OCI-LY7 (cell line): ENCODE data around the gene CCL13. TPM values are rescaled to one million over a fixed set of nuclear protein-coding genes. Genes with fewer than 3 reads are reported as not detected.
"Not testable (repeated sequence)": the region's sequence is repeated elsewhere in the genome, so short reads cannot be mapped to it uniquely, and the experiment has no call there.

ENCODE experiments used
- BruUV-seq: library from RNA; stranded (reverse); fragments of 400-500 nt; replicated peaks from 2 replicates; lab custom pipeline; 2021; lab: Mats Ljungman, UMichigan
- CTCF ChIA-PET: fragments of 300-600 bp; sonication (Branson Sonifier 250); formaldehyde crosslinking; loops from one replicate; lab custom pipeline; 2022; ENCODE audit warnings: antibody characterized with exemption; ENCODE audit not compliant: unreplicated experiment; lab: Charles Lee
- POLR2A ChIA-PET: fragments of 300-600 bp; sonication (Branson Sonifier 250); formaldehyde crosslinking; loops from one replicate; lab custom pipeline; 2022; ENCODE audit warnings: antibody characterized with exemption; lab: Charles Lee
- DNase-seq: peaks from one replicate; pipeline ENCODE4 v3.0.0-alpha.2; 2015; ENCODE audit warnings: low spot score
- H2AFZ ChIP-seq: fragments of 200-600 bp; sonication (generic), shearing (Covaris generic); 2 replicates; pipeline ENCODE4 v1.6.1; 2014; ENCODE audit warnings: mild to moderate bottlenecking, antibody characterized with exemption, low read length, moderate library complexity
- H3K27ac ChIP-seq: fragments of 200-600 bp; sonication (generic); 2 replicates; pipeline ENCODE4 v1.5.1; 2014; ENCODE audit warnings: mixed run types, low read depth, mild to moderate bottlenecking, moderate library complexity, low read length, inconsistent platforms; ENCODE audit not compliant: poor library complexity, severe bottlenecking
- H3K36me3 ChIP-seq: fragments of 200-600 bp; sonication (generic); 2 replicates; pipeline ENCODE4 v1.6.1; 2014; ENCODE audit warnings: mild to moderate bottlenecking, antibody characterized with exemption, low read length, moderate library complexity, mixed read lengths; ENCODE audit not compliant: insufficient read depth
- H3K4me1 ChIP-seq: fragments of 200-600 bp; sonication (generic); 2 replicates; pipeline ENCODE4 v1.5.1; 2014; ENCODE audit warnings: mild to moderate bottlenecking, low read length; ENCODE audit not compliant: insufficient read depth, poor library complexity, severe bottlenecking
- H3K4me2 ChIP-seq: fragments of 200-600 bp; sonication (generic); 2 replicates; pipeline ENCODE4 v1.6.1; 2014; ENCODE audit warnings: mild to moderate bottlenecking, low read length
- H3K4me3 ChIP-seq: fragments of 200-600 bp; sonication (generic); 2 replicates; pipeline ENCODE4 v1.5.1; 2014; ENCODE audit warnings: mild to moderate bottlenecking, low read depth, low read length; ENCODE audit not compliant: poor library complexity, severe bottlenecking
- H3K79me2 ChIP-seq: fragments of 200-600 bp; sonication (generic); 2 replicates; pipeline ENCODE4 v1.6.1; 2016; ENCODE audit warnings: low read depth, mild to moderate bottlenecking, low read length, moderate library complexity, mixed read lengths; ENCODE audit not compliant: insufficient read depth
- H3K9me2 ChIP-seq: fragments of 200-600 bp; sonication (generic); 2 replicates; pipeline ENCODE4 v1.6.1; 2016; ENCODE audit warnings: mild to moderate bottlenecking, low read length, mixed read lengths; ENCODE audit not compliant: insufficient read depth
- H3K9me3 ChIP-seq: fragments of 200-600 bp; sonication (generic); 2 replicates; pipeline ENCODE4 v1.6.1; 2014; ENCODE audit warnings: mild to moderate bottlenecking, mixed run types, low read length, mixed read lengths
- H4K20me1 ChIP-seq: fragments of 200-600 bp; sonication (generic); 2 replicates; pipeline ENCODE4 v1.6.1; 2014; ENCODE audit warnings: mild to moderate bottlenecking, antibody characterized with exemption, low read length, moderate library complexity, mixed read lengths; ENCODE audit not compliant: insufficient read depth
- CTCF ChIP-seq: fragments of 200-600 bp; sonication (generic); conservative IDR thresholded peaks from 2 replicates; pipeline ENCODE4 v1.5.1; 2014; ENCODE audit warnings: mild to moderate bottlenecking, antibody characterized with exemption, low read length, moderate library complexity, mixed read lengths
- EZH2phosphoT487 ChIP-seq: fragments of 200-600 bp; sonication (generic); IDR thresholded peaks from 2 replicates; pipeline ENCODE4 v1.6.1; 2018; ENCODE audit warnings: low read depth, borderline replicate concordance, mild to moderate bottlenecking, mixed run types, antibody characterized with exemption, low read length, moderate library complexity, mixed read lengths
- intact Hi-C: fragments of 100-400 bp; cut with micrococcal nuclease; formaldehyde crosslinking; loops from one replicate; pipeline ENCODE4 v1.10.0; 2022; ENCODE audit not compliant: unreplicated experiment
- total RNA-seq, 2 experiments: library from RNA; depleted of rRNA in 1 of 2; stranded (reverse); fragments of >200 nt in 1 of 2; shearing (Covaris generic) in 1 of 2; gene quantifications; 2 replicates each; pipeline ENCODE4 v1.2.3, GENCODE V29; 2014 to 2022

CCL13 gene
- total RNA-seq, 2 experiments from 2014 or later = not detected

- POLR2A ChIA-PET = no interaction called here
- H3K27ac ChIP-seq = no peak overlapping the region
- CTCF ChIA-PET = no interaction called here
- intact Hi-C loops = no loop called here
- H4K20me1 ChIP-seq = no peaks in the 10 kb centered on the region
- no peak overlapping the region for H3K4me3 ChIP-seq
- TF ChIP-seq EZH2phosphoT487 (no peak), CTCF (no peak)
- no peaks in the 10 kb centered on the region for H3K79me2 ChIP-seq
- DNase-seq = no peak
- H3K9me3 ChIP-seq = no peaks in the 10 kb centered on the region
- H2AFZ ChIP-seq = no peak overlapping the region
- no TSS peak for BruUV-seq
- H3K36me3 ChIP-seq = no peaks in the 10 kb centered on the region
- no peaks in the 10 kb centered on the region for H3K9me2 ChIP-seq
- no peak overlapping the region for H3K4me2 ChIP-seq
- H3K4me1 ChIP-seq = no peaks in the 10 kb centered on the region
Observed at GRCh38 chr17:34321964-34322363, 34.3 kb upstream of the CCL13 start.

GRCh38 chr17:34327580-34327979 is 28.7 kb upstream of the CCL13 start:
- DNase-seq, H3K36me3 ChIP-seq, BruUV-seq, H2AFZ ChIP-seq, H3K4me2 ChIP-seq, CTCF ChIA-PET, intact Hi-C loops, H3K4me1 ChIP-seq, H3K79me2 ChIP-seq, H3K9me3 ChIP-seq, H4K20me1 ChIP-seq, H3K9me2 ChIP-seq, H3K4me3 ChIP-seq, H3K27ac ChIP-seq: not testable (repeated sequence)
- POLR2A ChIA-PET = interaction anchor here (0.6 kb wide), 1 partner anchor 19 kb away, joined by 3 read pairs; no protein-coding TSS in a partner anchor

- CTCF ChIA-PET = no interaction called here
- no peak overlapping the region for H3K4me3 ChIP-seq
Observed at GRCh38 chr17:34337701-34338100, 18.6 kb upstream of the CCL13 start.

More at GRCh38 chr17:34337701-34338100, 18.6 kb upstream of the CCL13 start:
- Histone ChIP-seq H2AFZ (no peak overlapping the region), H3K27ac (no peak overlapping the region), H3K4me1 (no peaks in the 10 kb centered on the region), H3K79me2 (no peaks in the 10 kb centered on the region), H3K4me2 (no peak overlapping the region), H3K36me3 (no peaks in the 10 kb centered on the region), H4K20me1 (no peaks in the 10 kb centered on the region), H3K9me3 (no peaks in the 10 kb centered on the region), H3K9me2 (no peaks in the 10 kb centered on the region)
- POLR2A ChIA-PET = no interaction called here
- intact Hi-C loops = loop anchor here (10.0 kb wide), 1 partner anchor 73 kb away; no protein-coding TSS in a partner anchor
- no peak for DNase-seq
- no TSS peak for BruUV-seq
- no peak for TF ChIP-seq CTCF
- TF ChIP-seq EZH2phosphoT487 = no peak
